Hematopoietic multipotent progenitor cell treated with erythropoietin and hydrocortisone succinate and interleukin-3 and kit ligand, for 6 days (in vitro differentiated cells): ENCODE results near the gene UBTF.

Experiments
- DNase-seq: peaks from one replicate; pipeline ENCODE4 v3.0.0-alpha.2; 2015

Gene UBTF

GRCh38 chr17:44212507-44213402, 6.7 kb downstream of the UBTF start:
- no peak for DNase-seq

- DNase-seq: no peak
Observed at GRCh38 chr17:44211281-44212265, 7.9 kb downstream of the UBTF start.

- DNase-seq: peak; percentile 93
Observed at GRCh38 chr17:44210342-44211192, 8.9 kb downstream of the UBTF start.

DNA sequence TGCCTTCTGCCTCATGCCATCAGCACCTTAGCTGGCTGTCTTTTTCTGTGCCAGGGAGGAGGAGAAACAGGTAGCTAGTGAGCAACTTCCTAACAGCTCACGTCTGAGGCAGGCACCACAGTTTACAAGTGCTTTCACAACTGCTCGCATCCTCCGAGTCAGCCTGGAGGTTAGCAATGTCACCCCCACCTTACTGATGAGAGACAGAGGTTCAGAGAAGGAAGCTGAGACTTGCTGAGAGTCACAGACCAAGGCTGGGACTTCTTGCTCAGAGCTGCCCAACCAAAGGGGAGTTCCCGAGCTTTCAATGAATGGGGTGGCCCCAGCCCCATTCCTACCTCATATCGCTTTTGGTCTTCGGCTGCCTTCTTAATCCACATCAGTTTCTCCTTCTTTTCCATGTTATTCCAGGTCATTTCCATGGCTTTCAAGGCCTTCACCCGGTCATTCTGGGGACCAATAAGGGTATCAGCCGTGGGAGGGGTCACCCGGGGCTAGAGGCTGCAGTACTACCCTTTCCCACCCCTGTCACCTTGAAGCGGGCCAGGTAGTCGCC, 9.6 kb downstream of the UBTF start:
- no peak for DNase-seq

GRCh38 chr17:44207743-44208142, 11.7 kb downstream of the UBTF start:
- peak; percentile 62 for DNase-seq

- no peak for DNase-seq
Observed at GRCh38 chr17:44207319-44207718, 12.2 kb downstream of the UBTF start.

DNA sequence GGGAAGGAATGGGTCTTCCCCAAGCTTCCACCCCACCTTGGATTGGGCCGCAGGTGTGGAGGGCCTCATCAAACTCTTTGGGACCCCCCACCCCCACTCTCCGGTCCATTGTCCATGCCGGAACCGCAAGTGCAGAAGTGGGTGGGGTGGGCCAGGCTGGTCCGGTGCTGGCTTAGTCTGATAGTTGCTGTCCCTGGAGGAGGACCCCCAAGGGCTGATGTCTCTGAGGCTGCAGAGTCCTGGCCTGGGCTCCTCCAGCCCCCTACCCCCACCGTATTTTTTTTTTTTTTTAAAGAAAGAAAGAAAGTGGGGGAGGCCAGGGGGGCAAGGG, 12.7 kb downstream of the UBTF start:
- no peak for DNase-seq

GRCh38 chr17:44205962-44206824, 13.3 kb downstream of the UBTF start:
- no peak for DNase-seq

DNA sequence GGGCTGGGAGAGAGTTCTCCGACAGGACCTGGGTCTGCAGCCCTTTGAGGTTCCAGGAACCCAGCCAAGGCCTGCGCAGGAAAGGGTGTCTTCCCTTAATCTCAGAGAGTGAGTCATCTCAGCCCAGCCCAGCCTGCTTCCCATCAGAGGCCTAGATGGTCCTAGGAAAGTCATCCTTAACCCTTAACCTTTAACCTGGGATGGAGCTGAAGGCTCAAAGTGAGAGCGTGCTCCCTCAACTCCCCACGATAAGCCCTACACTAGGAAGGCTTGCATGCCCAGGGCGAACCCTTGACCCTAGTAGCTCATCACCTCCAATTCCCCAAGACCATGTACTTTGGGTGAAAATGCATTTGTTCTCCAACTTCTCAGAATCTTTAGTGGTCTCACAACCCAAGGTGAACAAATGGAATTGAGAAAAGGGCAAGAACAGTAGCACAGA, 15.0 kb downstream of the UBTF start:
- peak; percentile 66 for DNase-seq

- peak; percentile 91 for DNase-seq
Observed at GRCh38 chr17:44203731-44204440, 15.6 kb downstream of the UBTF start.

GRCh38 chr17:44202756-44203155, 16.7 kb downstream of the UBTF start:
- DNase-seq: no peak

- DNase-seq: peak; percentile 36
Observed at GRCh38 chr17:44200478-44201155, 18.9 kb downstream of the UBTF start.

GRCh38 chr17:44199553-44200477, 19.7 kb downstream of the UBTF start, which contains the start of gene ATXN7L3:
TSS of gene ATXN7L3 (minus strand) at chr17:44199884. CDS start at chr17:44198070, 1,814 bp downstream.
- DNase-seq: peak; percentile 99

DNA sequence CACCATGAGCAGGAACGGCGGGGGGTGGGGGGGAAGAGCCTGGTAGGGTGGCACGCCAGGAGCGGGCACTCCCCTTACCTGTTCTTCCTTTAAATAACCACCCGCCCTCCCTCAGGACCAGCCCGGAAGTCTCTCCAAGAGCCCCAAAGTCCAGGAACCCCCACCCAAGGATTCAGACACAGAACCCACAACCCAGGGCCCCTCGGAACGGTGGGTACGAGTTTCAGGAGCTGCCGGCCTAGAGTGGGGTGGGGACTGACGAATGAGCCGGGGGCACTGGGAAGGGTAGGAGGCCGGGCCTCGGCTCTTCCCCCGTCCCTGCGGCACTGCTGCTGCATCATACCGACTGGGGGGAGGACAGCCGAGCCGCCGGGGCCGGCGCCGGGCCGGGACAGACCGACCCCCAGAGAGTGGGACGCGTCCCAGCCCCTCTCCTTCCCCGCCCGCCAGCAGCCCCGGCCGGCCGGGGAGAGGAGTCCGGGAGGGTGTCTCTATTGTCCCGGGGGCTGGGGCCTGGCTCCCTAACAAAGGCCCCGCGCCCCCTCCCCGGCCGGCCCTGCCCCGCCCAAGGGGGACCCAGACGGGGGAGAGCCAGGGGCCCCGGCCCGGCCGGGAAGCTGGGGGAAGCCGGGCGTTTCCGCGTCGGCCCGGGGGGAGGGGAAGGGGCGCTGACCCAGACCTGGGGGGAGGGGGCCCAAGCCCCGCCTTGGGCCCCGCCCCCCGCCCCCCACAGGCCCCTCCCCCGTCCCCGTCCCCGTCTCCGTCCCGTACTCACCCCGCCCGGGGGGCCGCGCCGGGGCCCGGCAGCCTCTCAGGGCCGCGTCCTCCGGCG, 20.5 kb downstream of the UBTF start:
- peak; percentile 77 for DNase-seq

GRCh38 chr17:44197980-44198720, 21.3 kb downstream of the UBTF start:
- peak; percentile 98 for DNase-seq

DNA sequence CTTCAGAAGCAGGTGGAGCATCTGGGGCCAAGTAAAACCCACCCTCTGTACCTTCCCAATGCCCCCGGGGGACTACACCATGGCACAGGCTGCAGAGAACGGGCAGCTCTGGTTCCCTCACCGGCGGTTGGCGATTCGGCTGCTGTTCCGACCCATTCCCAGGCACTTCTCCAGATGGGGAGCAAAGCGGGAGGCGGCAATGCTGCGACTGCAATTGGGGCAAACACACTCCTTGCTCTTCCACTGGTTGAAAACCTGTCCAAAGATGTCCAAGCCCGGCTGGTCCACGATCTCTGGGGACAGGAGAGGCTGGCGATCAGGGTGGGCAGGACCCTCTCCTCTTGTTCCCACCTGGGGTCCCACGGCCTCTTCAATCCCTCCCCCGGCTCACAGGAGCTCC, 22.4 kb downstream of the UBTF start:
- no peak for DNase-seq
